ENCODE results near the gene NEU1. TPM values are rescaled to one million over a fixed set of nuclear protein-coding genes. Genes with fewer than 3 reads are reported as not detected.
"Not testable (repeated sequence)": the region's sequence is repeated elsewhere in the genome, so short reads cannot be mapped to it uniquely, and the experiment has no call there.

NEU1 gene
- total RNA-seq, 2 experiments from 2014 or later: 8.7 to 9.8 TPM

GRCh38 chr6:31870385-31870921 lies 7.8 kb upstream of the NEU1 start:
- Mint-ChIP-seq H3K4me1 (ENCODE audit: low read depth) (no peaks in the 10 kb centered on the region), H3K27me3 (no peaks in the 10 kb centered on the region), H3K9me3 (no peaks in the 10 kb centered on the region), H3K4me3 (no peak overlapping the region), H3K36me3 (ENCODE audit: low read depth) (no peaks in the 10 kb centered on the region), H3K27ac (no peak overlapping the region)
- TF ChIP-seq, protein P1, sequence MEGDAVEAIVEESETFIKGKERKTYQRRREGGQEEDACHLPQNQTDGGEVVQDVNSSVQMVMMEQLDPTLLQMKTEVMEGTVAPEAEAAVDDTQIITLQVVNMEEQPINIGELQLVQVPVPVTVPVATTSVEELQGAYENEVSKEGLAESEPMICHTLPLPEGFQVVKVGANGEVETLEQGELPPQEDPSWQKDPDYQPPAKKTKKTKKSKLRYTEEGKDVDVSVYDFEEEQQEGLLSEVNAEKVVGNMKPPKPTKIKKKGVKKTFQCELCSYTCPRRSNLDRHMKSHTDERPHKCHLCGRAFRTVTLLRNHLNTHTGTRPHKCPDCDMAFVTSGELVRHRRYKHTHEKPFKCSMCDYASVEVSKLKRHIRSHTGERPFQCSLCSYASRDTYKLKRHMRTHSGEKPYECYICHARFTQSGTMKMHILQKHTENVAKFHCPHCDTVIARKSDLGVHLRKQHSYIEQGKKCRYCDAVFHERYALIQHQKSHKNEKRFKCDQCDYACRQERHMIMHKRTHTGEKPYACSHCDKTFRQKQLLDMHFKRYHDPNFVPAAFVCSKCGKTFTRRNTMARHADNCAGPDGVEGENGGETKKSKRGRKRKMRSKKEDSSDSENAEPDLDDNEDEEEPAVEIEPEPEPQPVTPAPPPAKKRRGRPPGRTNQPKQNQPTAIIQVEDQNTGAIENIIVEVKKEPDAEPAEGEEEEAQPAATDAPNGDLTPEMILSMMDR (IDR thresholded peaks at IDR 0.05): no peak
- intact Hi-C loops (cut with micrococcal nuclease): no loop called here
- CTCF ChIA-PET: interaction anchor here (1.3 kb wide), 1 partner anchor 186 kb away, joined by 3 read pairs; no protein-coding TSS in a partner anchor
- DNase-seq (no peak), ATAC-seq (no peak)
- POLR2A ChIA-PET: no interaction called here

DNA sequence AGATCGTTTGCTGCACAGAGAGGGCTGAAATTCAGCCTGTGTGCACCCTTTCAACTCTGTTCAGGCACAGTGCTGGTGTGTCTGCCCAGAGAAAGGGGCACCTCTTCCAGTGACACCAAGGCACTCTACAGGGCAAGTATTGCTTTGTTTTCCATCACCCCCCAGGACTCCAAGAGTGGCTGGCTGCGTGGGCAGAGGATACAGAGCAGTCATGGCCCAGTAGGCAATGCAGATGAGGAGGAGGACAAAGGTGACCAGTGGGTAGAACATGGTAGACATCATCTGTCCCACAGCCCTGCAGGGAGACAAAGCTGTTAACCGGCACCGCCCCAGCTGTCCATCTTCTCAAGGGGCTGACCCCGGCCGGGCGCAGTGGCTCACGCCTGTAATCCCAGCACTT lies 6.7 kb upstream of the NEU1 start:
- H3K27me3 Mint-ChIP-seq: no peaks in the 10 kb centered on the region
- H3K36me3 Mint-ChIP-seq (ENCODE audit: low read depth): no peaks in the 10 kb centered on the region
- TF ChIP-seq, protein P1 (IDR thresholded peaks at IDR 0.05): no peak
- no peak for DNase-seq
- ChIA-PET POLR2A (no interaction called here), CTCF (no interaction called here)
- no peak for ATAC-seq
- H3K27ac Mint-ChIP-seq: no peak overlapping the region
- peaks cover 9% of the 10 kb centered on the region for H3K4me1 Mint-ChIP-seq (ENCODE audit: low read depth)
- no peaks in the 10 kb centered on the region for H3K9me3 Mint-ChIP-seq
- H3K4me3 Mint-ChIP-seq: no peak overlapping the region
- intact Hi-C loops (cut with micrococcal nuclease): no loop called here

GRCh38 chr6:31868658-31868971 lies 6.0 kb upstream of the NEU1 start:
- H3K9me3 Mint-ChIP-seq; ATAC-seq; H3K27ac Mint-ChIP-seq; H3K27me3 Mint-ChIP-seq; DNase-seq; H3K36me3 Mint-ChIP-seq (ENCODE audit: low read depth); intact Hi-C loops (cut with micrococcal nuclease); H3K4me3 Mint-ChIP-seq: not testable (repeated sequence)
- peaks cover 12% of the 10 kb centered on the region for H3K4me1 Mint-ChIP-seq (ENCODE audit: low read depth)
- ChIA-PET CTCF (interaction anchor here (0.8 kb wide), 1 partner anchor 20 kb away, joined by 3 read pairs; no protein-coding TSS in a partner anchor), POLR2A (interaction anchor here (0.6 kb wide), 1 partner anchor 12 kb away, joined by 3 read pairs; no protein-coding TSS in a partner anchor)

- intact Hi-C loops (cut with micrococcal nuclease): no loop called here
- no peaks in the 10 kb centered on the region for H3K27me3 Mint-ChIP-seq
- DNase-seq (peak; percentile 21), ATAC-seq (no peak)
- POLR2A ChIA-PET: interaction anchor here (0.9 to 4.4 kb wide), 3 partner anchors 29 to 214 kb away, joined by 3 to 42 read pairs (median 4); no protein-coding TSS in a partner anchor
- H3K4me1 Mint-ChIP-seq (ENCODE audit: low read depth): peaks cover 20% of the 10 kb centered on the region
- H3K4me3 Mint-ChIP-seq: no peak overlapping the region
- CTCF ChIA-PET: no interaction called here
- TF ChIP-seq, protein P1 (IDR thresholded peaks at IDR 0.05): no peak
- H3K27ac Mint-ChIP-seq: no peak overlapping the region
- H3K9me3 Mint-ChIP-seq: no peaks in the 10 kb centered on the region
- H3K36me3 Mint-ChIP-seq (ENCODE audit: low read depth): no peaks in the 10 kb centered on the region
Measured at GRCh38 chr6:31865205-31866118, 2.8 kb upstream of the NEU1 start.

GRCh38 chr6:31864818-31865204 lies 2.2 kb upstream of the NEU1 start:
- Mint-ChIP-seq H3K4me3 (peak overlapping the region; percentile 84), H3K27ac (no peak overlapping the region), H3K9me3 (no peaks in the 10 kb centered on the region), H3K27me3 (no peaks in the 10 kb centered on the region), H3K36me3 (ENCODE audit: low read depth) (peaks cover 4% of the 10 kb centered on the region), H3K4me1 (ENCODE audit: low read depth) (peaks cover 20% of the 10 kb centered on the region)
- ChIA-PET CTCF (no interaction called here), POLR2A (interaction anchor here (0.9 to 4.4 kb wide), 5 partner anchors 10 to 213 kb away, joined by 3 to 42 read pairs (median 4); no protein-coding TSS in a partner anchor)
- TF ChIP-seq, protein P1 (IDR thresholded peaks at IDR 0.05): no peak
- no peak for ATAC-seq
- DNase-seq: no peak
- intact Hi-C loops (cut with micrococcal nuclease): no loop called here

GRCh38 chr6:31864123-31864562 lies 1.5 kb upstream of the NEU1 start:
- ATAC-seq; H3K9me3 Mint-ChIP-seq; intact Hi-C loops (cut with micrococcal nuclease); DNase-seq; H3K27me3 Mint-ChIP-seq; H3K36me3 Mint-ChIP-seq (ENCODE audit: low read depth): not testable (repeated sequence)
- Mint-ChIP-seq H3K27ac (peak overlapping the region; percentile 90), H3K4me3 (peak overlapping the region; percentile 84), H3K4me1 (ENCODE audit: low read depth) (peaks cover 20% of the 10 kb centered on the region)
- CTCF ChIA-PET: interaction anchor here (0.6 to 2.0 kb wide), 5 partner anchors 11 to 184 kb away, joined by 3 to 14 read pairs (median 4); no protein-coding TSS in a partner anchor
- POLR2A ChIA-PET: interaction anchor here (0.6 to 4.4 kb wide), 12 partner anchors 11 to 277 kb away, joined by 3 to 42 read pairs (median 4); partner anchors contain the start of genes GPANK1, HSPA1B and LSM2

All from activated CD8-positive, alpha-beta T cell treated with anti-CD3 and anti-CD28 coated beads for 36 hours (primary cell).